GM23338 (cell line): ENCODE measurements around the gene MDH1. TPM values are rescaled to one million over a fixed set of nuclear protein-coding genes. Genes with fewer than 3 reads are reported as not detected.

Experiments
- ATAC-seq: fragments of 200-7000 bp; cut with Tn5 transposase; 3 replicates; pipeline ENCODE4 v1.9.1; 2020
- DNase-seq: peaks from one replicate; pipeline ENCODE4 v3.0.0-alpha.2; 2015; ENCODE audit warnings: low spot score
- H2AFZ ChIP-seq: fragments of 200-600 bp; sonication (generic); 2 replicates; pipeline ENCODE4 v1.8.0; 2016; ENCODE audit warnings: antibody characterized with exemption, mild to moderate bottlenecking, moderate library complexity
- H3F3A ChIP-seq: fragments of 200-600 bp; sonication (generic); replicated peaks from 2 replicates; pipeline ENCODE4 v1.8.0; 2017; ENCODE audit warnings: antibody characterized with exemption, mixed run types, low read depth
- H3K27ac ChIP-seq: fragments of 200-600 bp; sonication (generic); 2 replicates; pipeline ENCODE4 v1.6.1; 2016; ENCODE audit warnings: low read depth
- H3K27me3 ChIP-seq: fragments of 200-600 bp; sonication (generic); 2 replicates; pipeline ENCODE4 v1.8.0; 2016; ENCODE audit warnings: mild to moderate bottlenecking, mixed run types, moderate library complexity; ENCODE audit not compliant: insufficient read depth
- H3K36me3 ChIP-seq: fragments of 200-600 bp; sonication (generic); 2 replicates; pipeline ENCODE4 v1.8.0; 2016; ENCODE audit warnings: mild to moderate bottlenecking; ENCODE audit not compliant: insufficient read depth
- H3K4me1 ChIP-seq: fragments of 200-600 bp; sonication (generic); 2 replicates; pipeline ENCODE4 v1.8.0; 2016; ENCODE audit warnings: mild to moderate bottlenecking, moderate library complexity; ENCODE audit not compliant: insufficient read depth
- H3K4me2 ChIP-seq: fragments of 200-600 bp; sonication (generic); 2 replicates; pipeline ENCODE4 v1.7.1; 2017; ENCODE audit warnings: mixed run types
- H3K4me3 ChIP-seq: fragments of 200-600 bp; sonication (generic); 2 replicates; pipeline ENCODE4 v1.6.1; 2016; ENCODE audit warnings: mixed run types
- H3K79me2 ChIP-seq: fragments of 200-600 bp; sonication (generic); replicated peaks from 2 replicates; pipeline ENCODE4 v1.8.0; 2017; ENCODE audit warnings: mild to moderate bottlenecking; ENCODE audit not compliant: insufficient read depth
- H3K9me2 ChIP-seq: fragments of 200-600 bp; sonication (generic); 2 replicates; pipeline ENCODE4 v1.8.0; 2017; ENCODE audit not compliant: insufficient read depth
- H4K20me1 ChIP-seq: fragments of 200-600 bp; sonication (generic); replicated peaks from 2 replicates; pipeline ENCODE4 v1.8.0; 2017; ENCODE audit warnings: mild to moderate bottlenecking; ENCODE audit not compliant: insufficient read depth
- H3K27ac Mint-ChIP-seq: 2 replicates; pipeline ENCODE4 v1.8.0; 2020; ENCODE audit warnings: inconsistent platforms, mild to moderate bottlenecking, moderate library complexity, mixed read lengths
- H3K27me3 Mint-ChIP-seq: 3 replicates; pipeline ENCODE4 v1.8.0; 2022; ENCODE audit warnings: low read depth, mild to moderate bottlenecking, moderate library complexity, mixed read lengths, inconsistent platforms; ENCODE audit not compliant: insufficient read depth, poor library complexity
- H3K36me3 Mint-ChIP-seq: 3 replicates; pipeline ENCODE4 v1.8.0; 2021; ENCODE audit warnings: low read depth, mild to moderate bottlenecking, inconsistent platforms, moderate library complexity, mixed read lengths
- H3K4me1 Mint-ChIP-seq: 3 replicates; pipeline ENCODE4 v1.8.0; 2020; ENCODE audit warnings: mild to moderate bottlenecking, inconsistent platforms, mixed read lengths
- H3K4me3 Mint-ChIP-seq: 3 replicates; pipeline ENCODE4 v1.8.0; 2021; ENCODE audit warnings: moderate library complexity, mild to moderate bottlenecking, inconsistent platforms, mixed read lengths
- H3K9me3 Mint-ChIP-seq: 3 replicates; pipeline ENCODE4 v1.8.0; 2020; ENCODE audit warnings: moderate library complexity, mild to moderate bottlenecking, inconsistent platforms, mixed read lengths
- CREB1 ChIP-seq: fragments of 250-450 bp; sonication (Bioruptor Pico); IDR thresholded peaks from 2 replicates; pipeline ENCODE4 v1.5.0; 2020; ENCODE audit warnings: low read depth, mild to moderate bottlenecking, moderate library complexity
- EZH2 ChIP-seq: fragments of 200-600 bp; sonication (generic); IDR thresholded peaks from one replicate; pipeline ENCODE4 v1.8.0; 2017; ENCODE audit warnings: antibody characterized with exemption, mild to moderate bottlenecking, low read depth; ENCODE audit not compliant: unreplicated experiment
- EZH2phosphoT487 ChIP-seq: fragments of 200-600 bp; sonication (generic); IDR thresholded peaks from one replicate; pipeline ENCODE4 v1.8.1; 2018; ENCODE audit warnings: antibody characterized with exemption; ENCODE audit not compliant: unreplicated experiment
- JUNB ChIP-seq: IDR thresholded peaks from one replicate; pipeline ENCODE4 v1.6.1; 2016; ENCODE audit warnings: antibody characterized with exemption; ENCODE audit not compliant: unreplicated experiment
- POLR2AphosphoS5 ChIP-seq: IDR thresholded peaks from 2 replicates; pipeline ENCODE4 v1.6.1; 2016; ENCODE audit warnings: antibody characterized with exemption, low read depth
- STAT1 ChIP-seq: IDR thresholded peaks from one replicate; pipeline ENCODE4 v1.6.1; 2016; ENCODE audit warnings: antibody characterized with exemption; ENCODE audit not compliant: unreplicated experiment
- ZNF114 ChIP-seq: fragments of 250-450 bp; sonication (Bioruptor Pico); IDR thresholded peaks from 2 replicates; pipeline ENCODE4 v1.5.0; 2020; ENCODE audit warnings: mild to moderate bottlenecking, moderate library complexity
- polyA plus RNA-seq: library from polyadenylated mRNA; unstranded; fragments of >200 nt; fragmentation: Nextera tagmentation; extraction: Ambion mirVana; gene quantifications from 2 replicates; pipeline ENCODE4 v1.2.1, GENCODE V29; 2016
- total RNA-seq: library from RNA; depleted of rRNA; stranded (reverse); fragments of >200 nt; shearing (Covaris generic); gene quantifications from 2 replicates; pipeline ENCODE4 v1.2.3, GENCODE V29; 2014
- TF ChIP-seq, protein P1 (sequence below): IDR thresholded peaks from 2 replicates; pipeline ENCODE4 v1.6.1; 2016; ENCODE audit warnings: antibody characterized with exemption
- TF ChIP-seq, protein P2 (sequence below): fragments of 250-450 bp; sonication (Bioruptor Pico); IDR thresholded peaks from 2 replicates; pipeline ENCODE4 v1.5.0; 2020; ENCODE audit warnings: mild to moderate bottlenecking, moderate library complexity
- TF ChIP-seq, protein P3 (sequence below), 2 experiments: fragments of 200-600 bp in 1 of 2; sonication (generic) in 1 of 2; conservative IDR thresholded peaks; 2 replicates each; pipeline versions ENCODE4 v1.5.1 to v1.6.1; 2016 to 2017; ENCODE audit warnings: antibody characterized with exemption in 2 of 2, low read depth in 2 of 2, mild to moderate bottlenecking in 2 of 2, moderate library complexity in 1 of 2
- TF ChIP-seq, protein P4 (sequence below): IDR thresholded peaks from one replicate; pipeline ENCODE4 v1.6.1; 2018; ENCODE audit warnings: antibody characterized with exemption; ENCODE audit not compliant: unreplicated experiment

MDH1 gene
- total and polyA plus RNA-seq, 2 experiments from 2014 or later: 275 to 503 TPM

DNA sequence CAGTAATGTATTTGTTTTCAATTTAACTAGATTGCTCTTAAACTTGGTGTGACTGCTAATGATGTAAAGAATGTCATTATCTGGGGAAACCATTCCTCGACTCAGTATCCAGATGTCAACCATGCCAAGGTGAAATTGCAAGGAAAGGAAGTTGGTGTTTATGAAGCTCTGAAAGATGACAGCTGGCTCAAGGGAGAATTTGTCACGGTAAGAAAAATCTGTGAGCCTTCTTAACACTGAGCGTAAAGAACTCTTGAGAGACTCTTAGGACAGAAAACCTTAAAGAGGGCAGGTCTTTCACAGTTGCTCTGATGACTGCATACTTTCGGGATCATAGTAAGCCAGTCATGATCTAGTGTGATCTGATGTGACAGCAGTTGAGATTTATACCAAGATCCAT, 15.9 kb downstream of the MDH1 start:
- no peak overlapping the region for H3K27ac ChIP-seq
- H3K4me2 ChIP-seq: no peak overlapping the region
- no peaks in the 10 kb centered on the region for H3K4me1 ChIP-seq
- Mint-ChIP-seq H3K4me1 (peaks cover 4% of the 10 kb centered on the region; the same call in 1 of the 3 replicates), H3K9me3 (no peaks in the 10 kb centered on the region), H3K4me3 (no peak overlapping the region), H3K36me3 (peaks cover 86% of the 10 kb centered on the region), H3K27me3 (peaks cover 6% of the 10 kb centered on the region), H3K27ac (no peak overlapping the region)
- H3K9me2 ChIP-seq: no peaks in the 10 kb centered on the region
- H3F3A ChIP-seq: no peaks in the 10 kb centered on the region
- H3K4me3 ChIP-seq: no peak overlapping the region
- no peaks in the 10 kb centered on the region; the same call in 1 of the 2 replicates for H4K20me1 ChIP-seq
- no peak for TF ChIP-seq STAT1
- TF ChIP-seq CREB1 (CRISPR knock-in tag): no peak
- no peak for TF ChIP-seq POLR2AphosphoS5
- no peak for TF ChIP-seq EZH2
- no peak for TF ChIP-seq ZNF114 (CRISPR knock-in tag)
- TF ChIP-seq, protein P1, sequence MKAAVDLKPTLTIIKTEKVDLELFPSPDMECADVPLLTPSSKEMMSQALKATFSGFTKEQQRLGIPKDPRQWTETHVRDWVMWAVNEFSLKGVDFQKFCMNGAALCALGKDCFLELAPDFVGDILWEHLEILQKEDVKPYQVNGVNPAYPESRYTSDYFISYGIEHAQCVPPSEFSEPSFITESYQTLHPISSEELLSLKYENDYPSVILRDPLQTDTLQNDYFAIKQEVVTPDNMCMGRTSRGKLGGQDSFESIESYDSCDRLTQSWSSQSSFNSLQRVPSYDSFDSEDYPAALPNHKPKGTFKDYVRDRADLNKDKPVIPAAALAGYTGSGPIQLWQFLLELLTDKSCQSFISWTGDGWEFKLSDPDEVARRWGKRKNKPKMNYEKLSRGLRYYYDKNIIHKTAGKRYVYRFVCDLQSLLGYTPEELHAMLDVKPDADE: no peak
- TF ChIP-seq, protein P2, sequence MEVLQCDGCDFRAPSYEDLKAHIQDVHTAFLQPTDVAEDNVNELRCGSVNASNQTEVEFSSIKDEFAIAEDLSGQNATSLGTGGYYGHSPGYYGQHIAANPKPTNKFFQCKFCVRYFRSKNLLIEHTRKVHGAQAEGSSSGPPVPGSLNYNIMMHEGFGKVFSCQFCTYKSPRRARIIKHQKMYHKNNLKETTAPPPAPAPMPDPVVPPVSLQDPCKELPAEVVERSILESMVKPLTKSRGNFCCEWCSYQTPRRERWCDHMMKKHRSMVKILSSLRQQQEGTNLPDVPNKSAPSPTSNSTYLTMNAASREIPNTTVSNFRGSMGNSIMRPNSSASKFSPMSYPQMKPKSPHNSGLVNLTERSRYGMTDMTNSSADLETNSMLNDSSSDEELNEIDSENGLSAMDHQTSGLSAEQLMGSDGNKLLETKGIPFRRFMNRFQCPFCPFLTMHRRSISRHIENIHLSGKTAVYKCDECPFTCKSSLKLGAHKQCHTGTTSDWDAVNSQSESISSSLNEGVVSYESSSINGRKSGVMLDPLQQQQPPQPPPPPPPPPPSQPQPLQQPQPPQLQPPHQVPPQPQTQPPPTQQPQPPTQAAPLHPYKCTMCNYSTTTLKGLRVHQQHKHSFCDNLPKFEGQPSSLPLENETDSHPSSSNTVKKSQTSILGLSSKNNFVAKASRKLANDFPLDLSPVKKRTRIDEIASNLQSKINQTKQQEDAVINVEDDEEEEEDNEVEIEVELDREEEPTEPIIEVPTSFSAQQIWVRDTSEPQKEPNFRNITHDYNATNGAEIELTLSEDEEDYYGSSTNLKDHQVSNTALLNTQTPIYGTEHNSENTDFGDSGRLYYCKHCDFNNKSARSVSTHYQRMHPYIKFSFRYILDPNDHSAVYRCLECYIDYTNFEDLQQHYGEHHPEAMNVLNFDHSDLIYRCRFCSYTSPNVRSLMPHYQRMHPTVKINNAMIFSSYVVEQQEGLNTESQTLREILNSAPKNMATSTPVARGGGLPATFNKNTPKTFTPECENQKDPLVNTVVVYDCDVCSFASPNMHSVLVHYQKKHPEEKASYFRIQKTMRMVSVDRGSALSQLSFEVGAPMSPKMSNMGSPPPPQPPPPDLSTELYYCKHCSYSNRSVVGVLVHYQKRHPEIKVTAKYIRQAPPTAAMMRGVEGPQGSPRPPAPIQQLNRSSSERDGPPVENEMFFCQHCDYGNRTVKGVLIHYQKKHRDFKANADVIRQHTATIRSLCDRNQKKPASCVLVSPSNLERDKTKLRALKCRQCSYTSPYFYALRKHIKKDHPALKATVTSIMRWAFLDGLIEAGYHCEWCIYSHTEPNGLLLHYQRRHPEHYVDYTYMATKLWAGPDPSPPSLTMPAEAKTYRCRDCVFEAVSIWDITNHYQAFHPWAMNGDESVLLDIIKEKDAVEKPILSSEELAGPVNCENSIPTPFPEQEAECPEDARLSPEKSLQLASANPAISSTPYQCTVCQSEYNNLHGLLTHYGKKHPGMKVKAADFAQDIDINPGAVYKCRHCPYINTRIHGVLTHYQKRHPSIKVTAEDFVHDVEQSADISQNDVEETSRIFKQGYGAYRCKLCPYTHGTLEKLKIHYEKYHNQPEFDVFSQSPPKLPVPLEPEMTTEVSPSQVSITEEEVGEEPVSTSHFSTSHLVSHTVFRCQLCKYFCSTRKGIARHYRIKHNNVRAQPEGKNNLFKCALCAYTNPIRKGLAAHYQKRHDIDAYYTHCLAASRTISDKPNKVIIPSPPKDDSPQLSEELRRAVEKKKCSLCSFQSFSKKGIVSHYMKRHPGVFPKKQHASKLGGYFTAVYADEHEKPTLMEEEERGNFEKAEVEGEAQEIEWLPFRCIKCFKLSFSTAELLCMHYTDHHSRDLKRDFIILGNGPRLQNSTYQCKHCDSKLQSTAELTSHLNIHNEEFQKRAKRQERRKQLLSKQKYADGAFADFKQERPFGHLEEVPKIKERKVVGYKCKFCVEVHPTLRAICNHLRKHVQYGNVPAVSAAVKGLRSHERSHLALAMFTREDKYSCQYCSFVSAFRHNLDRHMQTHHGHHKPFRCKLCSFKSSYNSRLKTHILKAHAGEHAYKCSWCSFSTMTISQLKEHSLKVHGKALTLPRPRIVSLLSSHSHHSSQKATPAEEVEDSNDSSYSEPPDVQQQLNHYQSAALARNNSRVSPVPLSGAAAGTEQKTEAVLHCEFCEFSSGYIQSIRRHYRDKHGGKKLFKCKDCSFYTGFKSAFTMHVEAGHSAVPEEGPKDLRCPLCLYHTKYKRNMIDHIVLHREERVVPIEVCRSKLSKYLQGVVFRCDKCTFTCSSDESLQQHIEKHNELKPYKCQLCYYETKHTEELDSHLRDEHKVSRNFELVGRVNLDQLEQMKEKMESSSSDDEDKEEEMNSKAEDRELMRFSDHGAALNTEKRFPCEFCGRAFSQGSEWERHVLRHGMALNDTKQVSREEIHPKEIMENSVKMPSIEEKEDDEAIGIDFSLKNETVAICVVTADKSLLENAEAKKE (CRISPR knock-in tag): no peak
- TF ChIP-seq, protein P3, sequence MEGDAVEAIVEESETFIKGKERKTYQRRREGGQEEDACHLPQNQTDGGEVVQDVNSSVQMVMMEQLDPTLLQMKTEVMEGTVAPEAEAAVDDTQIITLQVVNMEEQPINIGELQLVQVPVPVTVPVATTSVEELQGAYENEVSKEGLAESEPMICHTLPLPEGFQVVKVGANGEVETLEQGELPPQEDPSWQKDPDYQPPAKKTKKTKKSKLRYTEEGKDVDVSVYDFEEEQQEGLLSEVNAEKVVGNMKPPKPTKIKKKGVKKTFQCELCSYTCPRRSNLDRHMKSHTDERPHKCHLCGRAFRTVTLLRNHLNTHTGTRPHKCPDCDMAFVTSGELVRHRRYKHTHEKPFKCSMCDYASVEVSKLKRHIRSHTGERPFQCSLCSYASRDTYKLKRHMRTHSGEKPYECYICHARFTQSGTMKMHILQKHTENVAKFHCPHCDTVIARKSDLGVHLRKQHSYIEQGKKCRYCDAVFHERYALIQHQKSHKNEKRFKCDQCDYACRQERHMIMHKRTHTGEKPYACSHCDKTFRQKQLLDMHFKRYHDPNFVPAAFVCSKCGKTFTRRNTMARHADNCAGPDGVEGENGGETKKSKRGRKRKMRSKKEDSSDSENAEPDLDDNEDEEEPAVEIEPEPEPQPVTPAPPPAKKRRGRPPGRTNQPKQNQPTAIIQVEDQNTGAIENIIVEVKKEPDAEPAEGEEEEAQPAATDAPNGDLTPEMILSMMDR (conservative IDR thresholded peaks at IDR 0.05; ENCODE audit: low read depth in 2 of 2): no peak
- TF ChIP-seq EZH2phosphoT487: no peak
- TF ChIP-seq JUNB: no peak
- TF ChIP-seq, protein P4, sequence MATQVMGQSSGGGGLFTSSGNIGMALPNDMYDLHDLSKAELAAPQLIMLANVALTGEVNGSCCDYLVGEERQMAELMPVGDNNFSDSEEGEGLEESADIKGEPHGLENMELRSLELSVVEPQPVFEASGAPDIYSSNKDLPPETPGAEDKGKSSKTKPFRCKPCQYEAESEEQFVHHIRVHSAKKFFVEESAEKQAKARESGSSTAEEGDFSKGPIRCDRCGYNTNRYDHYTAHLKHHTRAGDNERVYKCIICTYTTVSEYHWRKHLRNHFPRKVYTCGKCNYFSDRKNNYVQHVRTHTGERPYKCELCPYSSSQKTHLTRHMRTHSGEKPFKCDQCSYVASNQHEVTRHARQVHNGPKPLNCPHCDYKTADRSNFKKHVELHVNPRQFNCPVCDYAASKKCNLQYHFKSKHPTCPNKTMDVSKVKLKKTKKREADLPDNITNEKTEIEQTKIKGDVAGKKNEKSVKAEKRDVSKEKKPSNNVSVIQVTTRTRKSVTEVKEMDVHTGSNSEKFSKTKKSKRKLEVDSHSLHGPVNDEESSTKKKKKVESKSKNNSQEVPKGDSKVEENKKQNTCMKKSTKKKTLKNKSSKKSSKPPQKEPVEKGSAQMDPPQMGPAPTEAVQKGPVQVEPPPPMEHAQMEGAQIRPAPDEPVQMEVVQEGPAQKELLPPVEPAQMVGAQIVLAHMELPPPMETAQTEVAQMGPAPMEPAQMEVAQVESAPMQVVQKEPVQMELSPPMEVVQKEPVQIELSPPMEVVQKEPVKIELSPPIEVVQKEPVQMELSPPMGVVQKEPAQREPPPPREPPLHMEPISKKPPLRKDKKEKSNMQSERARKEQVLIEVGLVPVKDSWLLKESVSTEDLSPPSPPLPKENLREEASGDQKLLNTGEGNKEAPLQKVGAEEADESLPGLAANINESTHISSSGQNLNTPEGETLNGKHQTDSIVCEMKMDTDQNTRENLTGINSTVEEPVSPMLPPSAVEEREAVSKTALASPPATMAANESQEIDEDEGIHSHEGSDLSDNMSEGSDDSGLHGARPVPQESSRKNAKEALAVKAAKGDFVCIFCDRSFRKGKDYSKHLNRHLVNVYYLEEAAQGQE: no peak
- H3K27me3 ChIP-seq: no peaks in the 10 kb centered on the region
- DNase-seq (no peak), ATAC-seq (no peak)
- peaks cover 48% of the 10 kb centered on the region for H3K36me3 ChIP-seq
- no peak overlapping the region for H2AFZ ChIP-seq
- peaks cover 3% of the 10 kb centered on the region; the same call in 1 of the 2 replicates for H3K79me2 ChIP-seq
